Esophagus muscularis mucosa (tissue), 3 donors: Measurements from ENCODE around the gene RPP25L.

Experiments used
- CTCF ChIP-seq, 3 experiments: fragments of 200-600 bp in 2 of 3; fragments of 450-650 bp in 1 of 3; sonication (generic) in 2 of 3; IDR thresholded peaks; one replicate each; pipeline ENCODE4 v1.5.1; 2017 to 2019; ENCODE audit warnings: antibody characterized with exemption in 3 of 3, mild to moderate bottlenecking in 2 of 3, moderate library complexity in 1 of 3
- POLR2A ChIP-seq: fragments of 450-650 bp; IDR thresholded peaks from one replicate; pipeline ENCODE4 v1.6.1; 2017; ENCODE audit warnings: antibody characterized with exemption, moderate library complexity, mild to moderate bottlenecking, low read depth
- POLR2AphosphoS5 ChIP-seq, 2 donors: sonication (generic); formaldehyde crosslinking; IDR thresholded peaks; one replicate each; pipeline ENCODE4 v1.6.1; 2017; ENCODE audit warnings: antibody characterized with exemption in 2 of 2

GRCh38 chr9:34592895-34593601 is 18.8 kb downstream of the RPP25L start:
- TF ChIP-seq CTCF (IDR thresholded peaks at IDR 0.05) (no peak), POLR2AphosphoS5 (IDR thresholded peaks at IDR 0.05) (no peak), POLR2A (no peak)
